ENCODE data around the gene CNKSR3. TPM values are rescaled to one million over a fixed set of nuclear protein-coding genes. Genes with fewer than 3 reads are reported as not detected.

Gene CNKSR3
- total RNA-seq, 1 experiment from 2014 or later = 5.6 TPM

DNA sequence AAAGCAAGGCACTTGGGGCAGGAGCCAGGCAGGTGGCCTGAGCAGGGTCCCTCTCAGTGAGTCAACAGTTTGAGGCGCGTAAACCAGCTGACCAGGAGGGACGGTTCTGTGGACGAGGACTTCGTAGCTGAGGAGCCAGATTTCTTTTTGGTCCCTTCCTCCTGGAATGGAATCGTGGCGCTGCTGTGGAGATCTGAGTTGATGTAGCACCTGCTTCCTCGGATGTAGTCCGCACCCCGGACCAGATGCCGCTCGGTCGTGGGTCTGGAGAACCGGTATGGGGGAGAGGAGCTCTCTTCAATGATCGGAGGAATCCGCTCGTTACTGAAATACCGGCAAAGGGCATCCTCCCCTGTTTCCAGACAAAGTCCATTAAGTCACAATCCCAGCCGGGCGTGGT, 104.2 kb downstream of the CNKSR3 start:
- no peak for DNase-seq
- Histone ChIP-seq H2BK20ac (ENCODE audit: low read depth, low read length, poor library complexity, severe bottlenecking) (no peak overlapping the region), H3K79me2 (ENCODE audit: insufficient read depth, low read length) (no peaks in the 10 kb centered on the region), H2BK15ac (ENCODE audit: low read depth, low read length) (no peak overlapping the region), H3K23me2 (ENCODE audit: insufficient read length, low read depth, low read length, poor library complexity, severe bottlenecking) (no peaks in the 10 kb centered on the region), H4K8ac (replicated peaks; ENCODE audit: insufficient read length, low read depth, low read length) (no peak overlapping the region), H4K5ac (ENCODE audit: insufficient read length, low read depth, low read length) (no peak overlapping the region), H3K4me2 (ENCODE audit: insufficient read depth, insufficient read length, low read length) (no peak overlapping the region), H3K18ac (ENCODE audit: insufficient read length, low read depth, low read length) (no peak overlapping the region), H3K27me3 (ENCODE audit: insufficient read depth, low read length) (no peaks in the 10 kb centered on the region), H2AFZ (ENCODE audit: low read length) (no peak overlapping the region), H2BK5ac (ENCODE audit: insufficient read length, low read length) (no peak overlapping the region), H3K23ac (ENCODE audit: insufficient read length, low read depth, low read length) (no peak overlapping the region), H3K9me3 (ENCODE audit: control insufficient read depth, low read depth, low read length) (no peaks in the 10 kb centered on the region), H3T11ph (ENCODE audit: low read length) (no peak overlapping the region), H2AK5ac (ENCODE audit: insufficient read length, low read length) (no peak overlapping the region), H3K14ac (ENCODE audit: insufficient read depth, low read length) (no peak overlapping the region; the same call in 1 of the 2 replicates), H2BK120ac (ENCODE audit: low read depth, low read length, poor library complexity, severe bottlenecking) (no peak overlapping the region), H4K91ac (ENCODE audit: insufficient read length, low read depth, low read length) (no peak overlapping the region), H3K56ac (ENCODE audit: insufficient read length, low read depth, low read length) (no peak overlapping the region), H3K79me1 (ENCODE audit: insufficient read depth, low read depth, low read length, poor library complexity, severe bottlenecking) (no peaks in the 10 kb centered on the region), H3K4me1 (ENCODE audit: insufficient read depth, low read length) (peaks cover 3% of the 10 kb centered on the region; the same call in 1 of the 2 replicates), H4K20me1 (ENCODE audit: control insufficient read depth, insufficient read depth, insufficient read length) (no peaks in the 10 kb centered on the region), H3K27ac (ENCODE audit: insufficient read length, low read depth, low read length) (no peak overlapping the region), H3K4ac (ENCODE audit: low read depth, low read length) (no peak overlapping the region), H2BK12ac (ENCODE audit: insufficient read length, low read depth, low read length) (no peak overlapping the region), H3K9ac (ENCODE audit: extremely low read depth, insufficient read length, low read length) (no peak overlapping the region)
- no peaks in the 10 kb centered on the region for H3K27me3 Mint-ChIP-seq (ENCODE audit: low read depth)
- no peak for TF ChIP-seq CTCF (conservative IDR thresholded peaks at IDR 0.05)
- H3K27ac Mint-ChIP-seq = no peak overlapping the region; a peak in 1 of 7 replicates
- peaks cover 9 to 38% (median 10%) of the 10 kb centered on the region in 3 experiments for H3K36me3 Mint-ChIP-seq (ENCODE audit: insufficient read depth in 1 of 3, low read depth in 3 of 3)
- no CpG with 5 or more reads among the region's 20 CpGs for WGBS (ENCODE audit: extremely low coverage, insufficient read length, low lambda C conversion rate)
- no peak overlapping the region for H3K4me3 Mint-ChIP-seq
- H3K9me3 Mint-ChIP-seq = no peaks in the 10 kb centered on the region
- peaks cover 10 to 15% of the 10 kb centered on the region in 2 experiments for H3K4me1 Mint-ChIP-seq

Data from H9 (cell line).